Measurements from ENCODE around the gene RGL1.

Gene RGL1

DNA sequence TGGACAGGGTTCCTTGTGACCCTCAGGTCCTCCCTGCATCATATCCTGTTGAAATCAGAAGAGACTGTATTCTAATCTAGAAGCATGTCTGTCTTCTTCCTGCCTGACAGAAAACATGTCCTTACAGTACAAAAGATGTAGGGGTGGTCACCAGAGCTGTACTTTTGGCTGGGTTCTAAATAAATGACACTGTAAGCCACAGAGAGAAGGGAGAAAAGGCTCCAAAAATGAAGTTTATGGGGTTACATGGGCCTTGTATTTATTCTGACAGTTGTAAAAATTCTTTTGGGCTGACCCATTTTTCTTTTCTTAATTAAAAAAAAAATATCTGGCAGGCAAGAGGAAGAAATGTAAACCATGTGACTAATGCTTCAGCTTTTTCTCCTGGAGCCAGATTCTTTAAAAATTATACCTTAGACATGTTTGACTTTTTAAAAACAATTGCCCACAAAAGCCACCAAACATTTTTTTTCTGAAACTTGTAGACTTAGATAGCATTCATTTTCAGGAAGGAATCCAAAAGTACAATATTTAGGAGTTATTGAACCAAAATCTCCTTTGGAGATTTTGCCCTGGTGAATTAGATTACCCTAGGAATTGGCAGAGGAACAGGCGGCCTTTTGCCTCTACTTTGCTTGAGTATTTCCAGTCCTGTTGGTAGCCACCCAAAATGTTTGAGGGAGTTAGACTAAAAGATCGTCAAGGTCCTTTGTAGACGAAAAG is 17.1 kb downstream of the RGL1 start:
- DNase-seq (ENCODE audit: low spot score): no peak

DNA sequence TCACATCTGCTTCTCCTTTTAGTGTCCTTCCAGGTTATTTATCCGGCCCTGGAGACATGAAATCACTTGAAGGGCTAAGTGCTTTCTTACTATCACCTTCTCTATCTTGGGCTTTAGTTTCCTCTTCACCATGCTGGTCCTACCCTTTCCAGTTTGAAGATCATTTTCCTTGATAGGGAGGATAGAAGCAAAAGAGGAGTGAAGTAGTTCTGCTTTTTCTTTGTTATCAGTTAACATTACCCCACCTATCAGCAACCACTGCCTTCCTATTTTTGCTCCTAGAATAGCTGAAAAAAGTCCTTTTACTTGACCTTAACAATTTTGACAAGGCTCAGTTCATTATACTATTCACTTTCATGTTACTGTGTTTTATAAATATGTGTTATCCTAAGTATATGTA is 19.4 kb downstream of the RGL1 start:
- no peak for DNase-seq (ENCODE audit: low spot score)

DNA sequence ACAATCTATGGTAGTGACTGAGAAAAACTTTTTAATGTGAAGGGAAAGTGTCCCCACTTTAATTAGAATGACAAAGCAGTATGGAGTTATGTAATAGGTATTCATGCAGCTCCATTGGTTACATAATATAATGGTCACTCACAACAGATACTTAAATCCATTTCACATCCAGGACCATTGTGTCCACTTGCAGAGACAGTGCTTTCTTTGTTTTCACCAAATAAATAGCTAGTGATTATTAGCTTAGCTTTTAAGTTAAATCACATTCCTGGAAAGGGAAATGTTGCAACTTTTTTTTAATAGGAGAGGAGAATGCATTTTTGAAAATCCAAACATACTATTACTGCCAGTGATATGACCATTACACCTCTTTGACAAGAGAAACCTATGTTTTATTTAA is 22.9 kb downstream of the RGL1 start:
- no peak for DNase-seq (ENCODE audit: low spot score)

DNA sequence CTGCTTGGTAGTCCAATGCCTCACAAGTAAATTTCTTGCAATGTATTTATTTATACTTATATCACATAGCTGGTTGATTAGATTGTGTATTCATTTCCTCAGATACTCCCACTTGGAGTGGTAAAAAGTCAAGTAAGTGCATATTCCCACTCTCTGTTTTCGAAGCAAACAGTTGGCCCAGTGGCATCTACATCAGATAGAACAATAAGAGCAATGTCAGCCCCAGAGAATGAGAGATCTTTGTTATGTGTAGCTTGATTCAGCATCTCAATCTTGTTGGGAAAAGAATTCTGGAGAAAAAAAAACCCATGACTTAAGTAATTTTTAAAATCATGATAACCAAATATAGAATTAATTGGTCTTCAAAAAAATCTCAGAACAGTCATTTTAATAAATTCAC is 25.5 kb downstream of the RGL1 start:
- no peak for DNase-seq (ENCODE audit: low spot score)

DNA sequence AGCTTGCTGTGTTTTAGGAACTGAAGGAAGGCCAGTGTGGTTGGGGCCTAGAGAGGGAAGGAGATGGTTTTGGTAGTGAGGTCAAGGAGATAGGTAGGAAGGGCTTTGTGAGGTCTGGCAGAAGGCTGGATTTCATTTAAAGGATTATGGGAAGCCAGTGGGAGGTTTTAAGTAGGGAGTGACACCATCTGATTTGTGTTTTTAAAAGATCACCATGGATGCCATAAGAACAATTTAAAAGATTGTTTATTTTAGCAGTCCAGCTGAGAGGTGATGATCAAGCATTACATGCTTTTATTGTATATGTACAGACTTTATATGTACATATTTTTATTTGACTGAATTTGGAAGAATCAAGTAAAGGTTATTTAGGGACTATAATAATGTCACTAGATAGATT is 26.4 kb downstream of the RGL1 start:
- no peak for DNase-seq (ENCODE audit: low spot score)

DNA sequence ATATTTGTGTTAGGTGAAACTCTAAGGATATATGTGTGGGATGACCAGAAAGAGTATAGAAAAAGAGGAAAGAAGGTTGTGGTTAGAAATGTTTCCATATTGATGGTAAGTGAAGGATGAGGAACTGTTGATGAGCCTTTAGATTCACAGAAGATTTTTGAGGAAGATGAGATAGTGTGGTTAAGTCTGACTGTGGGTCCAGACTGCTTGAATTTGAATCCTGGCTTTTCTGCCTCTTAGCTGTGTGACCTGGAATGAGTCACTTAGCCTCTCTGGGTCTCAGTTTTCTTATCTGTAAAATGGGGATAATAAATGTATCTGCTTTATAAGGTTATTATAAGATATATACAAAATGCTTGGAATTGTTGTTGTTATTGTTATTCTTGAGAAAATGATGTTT is 27.5 kb downstream of the RGL1 start:
- no peak for DNase-seq (ENCODE audit: low spot score)

DNA sequence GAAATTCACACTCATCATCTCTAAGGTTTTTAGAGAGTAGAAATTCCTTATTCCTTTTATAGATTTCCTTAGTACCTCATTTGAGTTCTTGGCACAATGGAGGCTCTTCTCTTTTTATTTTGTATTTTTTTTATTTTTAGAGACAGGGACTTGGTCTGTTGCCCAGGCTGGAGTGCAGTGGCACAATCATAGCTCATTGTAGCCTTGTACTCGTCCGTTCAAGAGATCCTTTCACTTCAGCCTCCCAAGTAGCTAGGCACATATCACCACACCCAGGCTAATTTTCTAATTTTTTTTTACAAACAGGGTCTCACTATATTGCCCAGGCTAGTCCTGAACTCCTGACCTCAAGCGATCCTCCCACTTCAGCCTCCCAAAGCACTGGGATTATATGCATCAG is 29.6 kb downstream of the RGL1 start:
- no peak for DNase-seq (ENCODE audit: low spot score)

DNA sequence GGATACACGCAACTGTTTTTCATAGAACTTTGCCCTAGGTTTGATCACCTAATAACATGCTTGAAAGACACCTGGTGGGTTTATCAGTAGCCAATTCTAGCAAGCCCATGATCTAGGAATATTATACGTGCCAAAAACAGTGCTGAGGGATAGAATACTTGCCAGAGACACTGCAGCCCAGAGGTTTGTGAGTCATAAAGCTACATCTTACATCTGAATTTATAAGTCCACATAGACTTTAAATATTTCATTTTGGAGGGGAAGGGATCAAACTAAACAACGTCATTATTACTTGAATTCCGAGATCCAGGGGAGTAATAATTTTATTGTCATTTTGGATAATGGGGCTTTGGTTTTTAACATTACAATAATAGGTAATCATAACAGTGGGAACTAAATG is 31.7 kb downstream of the RGL1 start:
- DNase-seq (ENCODE audit: low spot score): no peak

DNA sequence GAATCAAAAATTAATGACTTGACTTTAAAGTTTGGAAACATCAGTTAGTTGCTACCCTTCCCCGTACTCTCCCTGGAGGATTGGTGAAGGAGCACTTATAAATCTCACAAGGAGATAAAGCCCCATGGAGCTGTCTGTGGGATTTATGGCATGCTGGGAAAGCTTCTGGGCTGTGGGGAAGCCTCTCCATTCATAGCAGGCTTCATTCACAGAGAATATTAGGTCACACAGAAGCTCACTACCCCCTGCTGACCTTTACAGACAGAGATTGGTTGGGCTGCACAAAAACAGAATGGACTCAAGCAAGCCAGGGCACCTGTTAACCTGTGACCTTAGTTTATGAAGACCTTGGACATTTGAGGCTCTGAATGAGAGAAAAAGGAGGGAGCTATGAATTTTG is 32.1 kb downstream of the RGL1 start:
- DNase-seq (ENCODE audit: low spot score): no peak

DNA sequence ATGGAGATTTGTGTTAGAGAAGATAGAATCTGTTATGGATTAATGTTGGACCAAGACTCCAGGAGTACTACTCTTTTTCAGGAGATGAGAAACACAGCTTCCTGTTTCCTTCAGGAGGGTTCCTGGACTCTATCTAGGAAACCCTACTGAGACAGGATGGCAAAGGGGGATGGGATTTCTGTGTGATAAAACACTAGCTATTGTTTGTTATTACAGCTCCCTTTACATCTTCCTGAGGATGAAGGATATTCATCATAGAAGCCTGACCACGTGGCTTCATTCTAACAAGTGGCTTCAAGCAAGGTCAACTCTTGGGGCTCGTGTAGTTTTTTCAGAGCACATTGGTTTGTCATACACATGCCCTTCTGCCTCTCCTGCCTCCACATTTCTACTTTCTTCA is 33.3 kb downstream of the RGL1 start:
- DNase-seq (ENCODE audit: low spot score): no peak

DNA sequence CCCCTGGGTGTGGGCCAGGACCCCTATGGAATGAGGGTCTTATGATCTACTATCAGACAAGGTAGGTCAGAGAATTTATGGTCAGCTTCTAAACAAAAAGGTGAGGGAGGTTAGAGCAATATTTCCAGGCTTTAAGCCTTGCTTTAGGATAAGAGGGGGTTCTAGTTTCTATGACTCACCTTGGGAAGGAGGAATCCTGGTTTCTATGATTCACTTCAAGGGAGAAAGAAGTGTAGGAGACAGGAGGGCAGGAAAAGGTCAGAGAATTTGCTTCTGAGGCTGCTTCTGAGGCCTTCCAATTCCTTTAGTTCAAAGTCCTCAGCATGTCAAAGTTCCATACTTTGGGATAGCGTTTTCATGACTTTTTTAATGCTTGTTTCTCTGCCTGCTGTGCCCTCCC is 35.2 kb downstream of the RGL1 start:
- DNase-seq (ENCODE audit: low spot score): no peak

DNA sequence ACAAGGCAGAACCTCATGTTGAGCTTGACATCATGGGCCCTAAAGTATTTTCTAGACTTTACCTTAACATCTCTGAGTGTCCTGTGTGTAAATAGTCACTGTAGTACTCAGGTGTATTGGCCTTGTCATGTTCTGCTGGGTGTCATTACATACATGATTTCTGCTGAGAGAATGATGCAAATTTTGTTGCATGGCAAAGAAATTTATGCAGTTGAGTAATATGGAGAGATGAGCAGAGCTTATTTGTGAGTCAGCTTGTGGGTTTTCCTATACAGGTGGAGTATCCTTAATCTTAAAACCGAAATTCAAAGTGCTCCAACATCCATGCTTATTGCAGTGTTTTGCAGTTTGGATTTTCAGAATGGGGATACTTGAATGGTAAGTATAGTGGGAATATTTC is 36.6 kb downstream of the RGL1 start:
- DNase-seq (ENCODE audit: low spot score): no peak

DNA sequence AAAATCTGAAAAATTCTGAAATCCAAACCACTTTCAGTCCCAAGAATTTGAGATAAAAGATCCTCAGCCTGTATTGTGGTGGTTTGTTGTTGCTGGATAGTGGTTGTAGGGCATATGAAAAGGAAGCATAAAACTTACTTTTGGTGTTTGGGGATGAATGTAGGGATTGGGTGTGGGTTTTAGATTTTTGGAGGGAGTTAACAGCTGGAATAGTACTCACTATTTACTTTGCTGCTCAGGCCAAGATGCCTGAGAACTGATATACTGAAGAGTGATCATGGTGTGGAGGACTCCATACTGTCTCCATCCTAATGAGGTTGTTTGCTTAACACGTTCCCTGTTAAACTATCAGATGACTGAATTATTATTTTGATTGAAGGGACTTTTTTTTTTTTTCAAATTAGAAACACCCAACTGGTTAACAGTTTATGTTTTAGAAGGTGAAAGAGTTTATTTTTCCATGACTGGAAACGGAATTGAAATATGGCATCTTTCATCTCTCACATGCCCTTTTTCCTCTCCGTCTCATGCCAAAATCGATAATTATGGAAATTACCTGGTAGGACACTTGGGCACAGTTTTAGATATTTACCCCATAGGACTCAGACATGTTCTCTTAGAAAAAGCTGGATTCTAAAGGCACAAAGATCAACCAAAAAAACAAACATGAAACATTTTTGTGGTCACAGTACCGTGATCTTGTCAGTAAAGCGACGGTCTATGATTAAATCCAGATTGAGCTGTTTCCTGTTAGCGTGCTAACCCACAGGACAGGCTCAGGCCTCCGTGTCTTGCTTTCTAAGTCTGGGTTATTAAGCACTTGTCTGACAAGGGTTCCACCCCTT is 37.3 kb downstream of the RGL1 start:
- DNase-seq (ENCODE audit: low spot score): no peak

DNA sequence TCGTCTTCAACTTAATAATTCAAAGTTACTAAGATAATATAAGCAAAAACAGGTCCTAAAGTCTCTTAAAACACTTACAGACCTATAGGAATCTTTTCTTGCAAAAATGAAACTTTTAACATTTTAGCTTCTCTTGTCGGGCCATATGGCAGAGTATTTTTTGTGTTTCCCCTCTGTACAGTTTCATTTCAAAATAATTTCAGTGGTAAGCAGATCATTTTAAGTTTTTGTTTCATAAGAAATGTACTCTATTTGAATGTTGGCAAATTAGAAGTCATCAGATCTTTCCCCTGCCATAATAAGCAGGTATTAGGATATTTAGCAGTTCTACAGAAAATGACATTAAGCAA is 37.9 kb downstream of the RGL1 start:
- no peak for DNase-seq (ENCODE audit: low spot score)

DNA sequence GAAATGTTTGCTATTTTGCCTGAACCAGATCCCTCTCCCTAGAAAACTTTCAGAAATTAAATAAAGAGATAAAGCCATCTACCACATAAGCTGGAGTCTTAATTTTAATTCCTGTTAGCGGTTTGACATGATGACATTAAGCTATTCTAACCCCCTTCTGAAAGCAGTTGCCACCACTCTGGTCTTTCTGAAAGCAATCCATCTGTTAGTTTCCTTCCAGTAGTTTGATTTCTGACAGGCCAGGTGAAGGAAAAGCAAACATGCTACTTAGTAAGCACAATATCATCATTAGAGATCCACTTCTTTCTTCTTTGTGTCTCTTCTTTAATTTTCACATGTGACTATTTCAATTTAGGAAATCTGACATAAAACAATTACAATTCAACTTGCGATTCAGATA is 39.9 kb downstream of the RGL1 start:
- DNase-seq (ENCODE audit: low spot score): no peak

DNA sequence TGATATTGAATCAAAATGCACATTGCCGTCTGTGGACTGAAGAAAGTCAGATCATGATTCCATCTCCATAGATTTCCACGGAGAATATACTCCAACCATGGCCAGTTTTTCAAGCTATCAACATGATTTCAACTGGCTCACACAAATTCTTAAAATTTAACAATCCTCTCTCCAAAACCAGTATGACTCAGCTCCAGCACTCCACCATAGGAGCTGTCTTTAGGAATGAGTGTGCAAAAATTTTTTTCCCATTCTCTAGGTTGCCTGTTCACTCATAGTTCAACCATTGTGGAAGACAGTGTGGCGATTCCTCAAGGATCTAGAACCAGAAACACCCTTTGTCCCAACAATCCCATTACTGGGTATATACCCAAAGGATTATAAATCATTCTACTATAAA is 40.8 kb downstream of the RGL1 start:
- no peak for DNase-seq (ENCODE audit: low spot score)

DNA sequence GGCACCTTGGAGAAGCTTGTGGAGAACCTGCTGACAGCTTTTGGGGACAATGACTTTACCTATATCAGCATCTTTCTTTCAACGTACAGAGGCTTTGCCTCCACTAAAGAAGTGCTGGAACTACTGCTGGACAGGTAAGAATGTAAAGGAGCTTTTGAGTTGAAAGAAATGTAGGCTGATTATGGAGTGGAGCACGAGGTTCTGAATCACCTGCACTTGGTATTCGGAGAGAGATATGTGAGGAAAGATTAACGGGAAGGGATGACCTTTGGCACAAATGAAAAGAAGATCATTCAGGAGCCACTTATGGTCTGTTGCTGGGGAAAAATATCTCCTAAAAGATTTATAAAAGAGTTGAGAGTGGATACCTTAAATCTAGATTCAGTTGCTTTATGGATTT is 42.7 kb downstream of the RGL1 start:
- no peak for DNase-seq (ENCODE audit: low spot score)

DNA sequence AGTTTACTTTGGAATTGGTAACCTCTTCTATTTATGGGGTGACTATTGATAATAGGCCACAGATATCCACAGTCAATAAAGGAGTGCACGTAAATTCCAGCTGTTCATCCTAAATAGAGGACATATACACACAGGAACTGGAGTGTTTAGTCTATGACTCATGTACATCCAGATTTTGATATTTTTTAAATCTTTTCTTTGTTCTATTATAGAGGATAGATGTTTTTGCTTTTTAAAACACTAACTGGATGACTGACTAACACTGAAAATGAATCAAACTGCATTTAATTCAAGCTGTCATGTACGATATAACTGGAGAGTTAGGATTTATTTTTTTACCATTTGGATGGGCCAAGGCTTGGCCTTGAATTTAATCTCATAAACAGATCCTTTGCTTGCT is 45.9 kb downstream of the RGL1 start:
- DNase-seq (ENCODE audit: low spot score): no peak

DNA sequence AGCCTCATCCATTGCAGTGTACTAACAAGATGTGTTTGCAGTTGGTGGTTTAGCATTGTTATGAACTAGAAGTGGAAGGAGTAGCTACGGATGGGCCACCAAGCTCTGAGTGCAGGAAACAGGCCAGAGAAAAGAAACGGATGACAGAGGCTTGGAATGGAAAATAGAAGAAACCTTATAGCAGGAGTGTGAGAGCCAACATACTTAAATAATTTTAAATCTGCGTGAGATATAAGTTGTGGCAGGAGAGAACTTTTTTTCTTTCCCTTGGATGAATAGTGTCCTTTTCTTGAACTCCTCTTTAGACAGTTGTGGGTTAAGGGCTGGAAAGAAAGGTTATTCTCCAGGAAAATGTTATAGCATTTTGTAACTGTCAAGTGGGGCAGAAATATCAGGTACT is 54.2 kb downstream of the RGL1 start:
- DNase-seq (ENCODE audit: low spot score): no peak

DNA sequence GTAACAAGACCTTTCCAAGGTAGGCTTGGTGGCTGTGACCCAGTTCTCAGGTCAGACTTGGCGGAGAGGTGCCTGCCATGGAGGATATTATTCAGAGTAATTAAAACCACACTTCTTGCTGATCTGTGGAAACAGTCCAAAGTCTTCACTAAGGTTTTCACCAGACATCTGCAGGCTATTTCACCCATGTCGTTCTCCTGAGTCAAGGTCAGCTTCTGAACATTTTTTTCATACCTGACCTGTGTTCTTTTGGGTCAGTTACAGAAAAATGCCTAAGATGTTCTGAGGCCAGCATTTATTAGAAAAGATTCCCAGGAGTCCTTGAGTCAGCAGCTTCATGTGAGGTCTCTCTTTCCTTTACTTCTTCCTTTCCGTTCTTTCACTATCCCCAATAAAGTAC is 54.9 kb downstream of the RGL1 start:
- no peak for DNase-seq (ENCODE audit: low spot score)

DNA sequence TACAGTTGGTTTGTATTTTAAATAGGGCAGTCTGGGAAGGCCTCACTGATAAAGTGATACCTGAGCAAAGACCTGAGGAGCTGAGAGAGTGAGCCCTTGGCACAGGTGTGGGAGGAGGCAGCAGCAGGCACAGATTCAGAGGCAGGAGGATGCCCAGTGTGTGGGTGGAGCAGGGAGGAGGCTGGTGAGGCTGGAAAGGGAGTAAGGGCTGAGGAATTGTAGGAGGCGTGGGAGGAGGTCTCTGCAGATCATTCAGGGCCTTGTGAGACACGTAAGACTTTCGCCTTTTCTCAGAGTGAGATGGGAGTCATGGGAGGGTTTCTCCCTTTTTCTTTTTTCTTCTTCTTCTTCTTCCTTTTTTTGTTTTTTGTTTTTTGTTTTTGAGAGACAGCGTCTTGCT is 58.0 kb downstream of the RGL1 start:
- DNase-seq (ENCODE audit: low spot score): no peak

DNA sequence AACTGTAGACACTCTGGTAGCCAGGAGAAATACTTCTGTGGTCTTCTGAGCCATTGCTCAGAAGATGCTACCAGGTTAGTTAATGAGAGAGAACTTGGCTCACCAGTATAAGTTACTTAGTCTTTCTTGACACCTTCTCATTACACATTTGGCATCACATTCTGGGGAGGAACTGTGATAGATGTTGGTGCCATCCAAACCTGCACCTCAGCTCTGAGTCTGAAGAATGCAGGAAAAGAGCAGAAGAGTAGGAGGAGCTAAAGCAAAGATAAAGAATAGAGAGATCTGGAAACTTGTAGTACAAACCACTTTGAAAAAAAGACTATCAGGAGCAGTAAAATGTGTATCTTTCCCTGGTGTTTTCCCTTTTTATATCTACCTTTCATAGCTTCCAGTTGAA is 58.9 kb downstream of the RGL1 start:
- DNase-seq (ENCODE audit: low spot score): no peak

DNA sequence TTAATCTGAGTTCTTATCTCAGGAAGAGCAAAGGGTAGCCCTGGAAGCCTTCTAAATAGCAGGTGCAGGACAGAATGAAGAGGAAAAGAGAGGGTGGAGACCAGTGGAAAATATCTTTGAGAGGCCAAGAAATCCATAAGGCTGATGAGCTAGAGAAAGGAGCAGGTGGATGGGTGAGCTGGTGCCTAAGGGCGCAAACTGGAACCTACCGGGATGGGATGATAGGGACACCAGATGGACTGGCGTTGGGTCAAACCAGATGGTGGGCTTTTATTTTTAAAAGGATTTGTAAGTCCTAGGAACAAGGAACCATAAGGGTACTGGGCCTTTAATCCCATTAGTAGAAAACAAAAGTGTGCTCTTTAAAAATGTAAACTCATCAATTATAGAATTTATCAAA is 59.7 kb downstream of the RGL1 start:
- DNase-seq (ENCODE audit: low spot score): no peak

DNA sequence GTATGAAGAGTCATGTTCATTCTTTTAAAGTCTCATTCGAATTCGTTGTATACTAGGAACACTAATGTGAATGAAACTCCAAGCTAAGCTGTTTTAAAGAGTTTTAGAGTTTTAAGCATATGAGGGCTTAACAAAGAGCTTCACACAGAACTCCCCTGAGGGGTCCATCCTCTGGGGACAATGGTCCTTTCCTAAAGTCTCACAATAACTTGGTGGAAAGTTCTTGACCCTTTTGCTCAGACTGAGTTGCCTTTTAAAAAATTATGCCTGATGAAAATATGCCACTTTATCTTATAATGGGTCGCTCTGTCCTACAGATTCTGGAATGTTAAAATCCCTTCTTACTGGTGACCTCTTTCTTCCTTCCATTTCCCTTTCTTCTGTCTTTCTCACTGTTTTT is 64.3 kb downstream of the RGL1 start:
- no peak for DNase-seq (ENCODE audit: low spot score)

Measured in HuH-7.5 (cell line).